AG09309 (cell line): ENCODE results near the gene ATXN7L1.

ENCODE experiments used
- DNase-seq: peaks from one replicate; pipeline ENCODE4 v3.0.0-alpha.2; 2010; ENCODE audit warnings: low read depth
- H3K4me3 ChIP-seq: 2 replicates; pipeline ENCODE4 v1.5.1; 2011; ENCODE audit warnings: mild to moderate bottlenecking, low read depth, low read length, moderate library complexity; ENCODE audit not compliant: control insufficient read depth
- CTCF ChIP-seq: IDR thresholded peaks from 2 replicates; pipeline ENCODE4 v1.5.1; 2011; ENCODE audit warnings: mild to moderate bottlenecking, low read depth, low read length, inconsistent platforms; ENCODE audit not compliant: insufficient read depth, control insufficient read depth; ENCODE audit errors: missing control alignments

ATXN7L1 gene

GRCh38 chr7:105875505-105875904 lies 894 bp downstream of the ATXN7L1 start:
- no peak for DNase-seq
- TF ChIP-seq CTCF: no peak
- H3K4me3 ChIP-seq: peak overlapping the region; percentile 74

GRCh38 chr7:105874055-105874454 lies 2.3 kb downstream of the ATXN7L1 start:
- no peak for DNase-seq
- no peak overlapping the region for H3K4me3 ChIP-seq
- TF ChIP-seq CTCF: no peak

- no peak overlapping the region for H3K4me3 ChIP-seq
- no peak for TF ChIP-seq CTCF
- DNase-seq: no peak
These were observed 3.9 kb downstream of the ATXN7L1 start for GRCh38 chr7:105872491-105872890.

- no peak for DNase-seq
- no peak for TF ChIP-seq CTCF
- H3K4me3 ChIP-seq: no peak overlapping the region
These were observed 5.3 kb downstream of the ATXN7L1 start for GRCh38 chr7:105871142-105871541.

- no peak for DNase-seq
- TF ChIP-seq CTCF: no peak
- no peak overlapping the region for H3K4me3 ChIP-seq
These were observed 10.1 kb downstream of the ATXN7L1 start for GRCh38 chr7:105866102-105866801.

GRCh38 chr7:105863876-105864275 lies 12.5 kb downstream of the ATXN7L1 start:
- TF ChIP-seq CTCF: no peak
- no peak for DNase-seq
- no peak overlapping the region for H3K4me3 ChIP-seq
